ENCODE measurements around the gene MYO9B. TPM values are rescaled to one million over a fixed set of nuclear protein-coding genes. Genes with fewer than 3 reads are reported as not detected.
A peak's percentile ranks its signal among the peaks of the same experiment; 100 is the strongest.

MYO9B gene
- total and polyA plus RNA-seq, 2 of the 13 experiments (the other 11 are each of a cell fraction or from before 2014, with no cell fraction given), result 18.0 to 18.3 TPM

- TF ChIP-seq ZNF512 (CRISPR knock-in tag; IDR thresholded peaks at IDR 0.05), result no peak
Observed at GRCh38 chr19:17227798-17228367, 152.3 kb downstream of the MYO9B start (continued).

GRCh38 chr19:17229890-17230289 lies 154.3 kb downstream of the MYO9B start:
- DNase-seq (ENCODE audit: low spot score) (no peak), FAIRE-seq (no peak), ATAC-seq (no peak)
- peaks cover 13% of the 10 kb centered on the region for H3K79me2 ChIP-seq (ENCODE audit: insufficient read depth, low read length)
- 92% methylated on average over 2 of the region's 3 CpGs for WGBS (ENCODE audit: low lambda C conversion rate)
- in situ Hi-C loops (cut with HindIII; ENCODE audit: extremely low pct_ligation_motif_present, low pct_unique_long_range_greater_than_20kb) (no loop called here), intact Hi-C loops (cut with micrococcal nuclease; ENCODE audit: unreplicated experiment) (loop anchor here (5.0 kb wide), 1 partner anchor 37 kb away; the partner anchor contains the start of gene BABAM1)
- peaks cover 4% of the 10 kb centered on the region; the same call in 1 of the 2 replicates for H4K20me1 ChIP-seq (ENCODE audit: insufficient read depth, low read length)
- BruUV-seq (replicated peaks), result no TSS peak
- no peak overlapping the region for H3K4me3 ChIP-seq (replicated peaks in 1 of 3; ENCODE audit: insufficient read depth in 1 of 3, low read depth in 2 of 3, low read length in 3 of 3)
- no peaks in the 10 kb centered on the region; a peak in 1 of 5 replicates for H3K27me3 ChIP-seq (ENCODE audit: control insufficient read depth in 1 of 2, insufficient read depth in 2 of 2, low read length in 2 of 2)
- H3K9ac ChIP-seq (ENCODE audit: insufficient read depth, low read depth, low read length), result no peak overlapping the region
- TF ChIP-seq BRCA1 (CRISPR knock-in tag; IDR thresholded peaks at IDR 0.05), result no peak
- peak; percentile 25; the same call in 1 of the 2 replicates for TF ChIP-seq POLR2G (IDR thresholded peaks at IDR 0.05; ENCODE audit: low read depth, low read length)
- TF ChIP-seq ZFX (CRISPR knock-in tag; IDR thresholded peaks at IDR 0.05; ENCODE audit: low read depth), result 0 out of 2 replicates have a peak, but pooled peaks have one; percentile 32
- TF ChIP-seq HOXA7 (CRISPR knock-in tag; IDR thresholded peaks at IDR 0.05), result no peak
- TF ChIP-seq SMAD9 (CRISPR knock-in tag; IDR thresholded peaks at IDR 0.05), result no peak
- TF ChIP-seq DNMT3B (CRISPR knock-in tag; conservative IDR thresholded peaks at IDR 0.05), result no peak
- H2AFZ ChIP-seq (ENCODE audit: low read length), result no peak overlapping the region
- no peaks in the 10 kb centered on the region for H3K9me3 ChIP-seq (ENCODE audit: low read length)
- CTCF ChIA-PET (ENCODE audit: low intra/inter-chr PET ratio, low total read pairs), result no interaction called here
- peaks cover 23% of the 10 kb centered on the region for H3K4me1 ChIP-seq (ENCODE audit: insufficient read depth, low read length)
- POLR2A ChIA-PET, result interaction anchor here (1.1 to 8.5 kb wide), 3 partner anchors 11 to 18 kb away, joined by 3 to 178 read pairs (median 8); partner anchors contain the start of gene USE1
- H3K36me3 ChIP-seq (replicated peaks in 1 of 2; ENCODE audit: control insufficient read depth in 1 of 2, insufficient read depth in 2 of 2, low read length in 2 of 2), result peaks cover 11 to 32% of the 10 kb centered on the region in 2 experiments
- H3K4me2 ChIP-seq (ENCODE audit: low read depth, low read length), result no peak overlapping the region
- H3K27ac ChIP-seq (ENCODE audit: extremely low read length, insufficient read depth, low read length), result no peak overlapping the region
